Fibroblast of lung (primary cell): Measurements from ENCODE around the gene UBXN11.

Experiments
- CTCF ChIP-seq, 2 donors: IDR thresholded peaks in 1 of 2; conservative IDR thresholded peaks in 1 of 2; 1 replicate in 1 of 2; 2 replicates in 1 of 2; pipeline ENCODE4 v1.5.1; 2011 to 2012; ENCODE audit warnings: low read length in 2 of 2, control low read depth in 1 of 2, inconsistent platforms in 1 of 2, low read depth in 1 of 2, mild to moderate bottlenecking in 1 of 2
- EZH2 ChIP-seq: IDR thresholded peaks from 2 replicates; pipeline ENCODE4 v1.5.1; 2012; ENCODE audit warnings: low read length, control low read depth, mild to moderate bottlenecking; ENCODE audit errors: missing control alignments

DNA sequence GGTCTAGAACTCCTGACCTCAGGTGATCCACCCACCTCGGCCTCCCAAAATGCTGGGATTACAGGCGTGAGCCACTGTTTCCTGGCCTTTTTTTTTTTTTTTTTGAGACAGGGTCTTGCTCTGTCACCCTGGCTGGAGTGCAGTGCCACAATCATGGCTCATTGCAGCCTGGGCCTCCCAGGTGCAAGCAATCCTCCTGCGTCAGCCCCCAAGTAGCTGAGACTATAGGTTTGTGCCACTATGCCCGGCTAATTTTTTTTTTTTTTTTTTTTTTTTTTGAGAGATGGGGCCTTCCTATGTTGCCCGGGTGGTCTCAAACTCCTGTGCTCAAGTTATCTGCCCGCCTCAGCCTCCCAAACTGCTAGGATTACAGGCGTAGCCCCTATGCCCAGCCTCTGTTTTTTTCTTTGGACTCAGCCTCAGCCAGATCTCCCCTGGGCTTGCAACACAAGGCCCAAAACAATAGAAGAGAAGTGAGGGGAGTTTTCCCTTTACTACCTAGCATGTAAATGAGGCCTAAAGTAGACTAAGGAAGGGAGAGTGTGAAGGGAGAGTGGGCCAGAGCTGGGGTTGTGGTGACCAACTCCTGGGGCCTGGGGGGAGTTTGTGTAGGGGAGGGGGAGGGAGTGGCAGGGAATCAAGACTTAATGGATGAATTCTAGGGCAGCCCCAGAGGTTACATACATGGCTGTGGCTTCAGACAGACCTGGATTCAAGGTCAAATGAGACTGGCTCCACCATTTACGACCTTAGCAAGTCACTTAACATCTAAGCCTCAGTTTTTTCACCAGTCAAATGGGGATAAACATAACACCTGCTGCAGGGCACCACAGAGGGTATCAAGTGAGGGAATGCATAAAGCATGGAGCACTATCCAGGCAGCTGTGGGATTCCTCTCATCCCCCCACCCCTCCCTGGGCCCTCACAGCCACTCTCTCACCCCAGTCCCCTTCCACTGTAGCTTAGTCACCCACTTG, 9.7 kb upstream of the UBXN11 start:
- TF ChIP-seq CTCF (conservative IDR thresholded peaks at IDR 0.05 in 1 of 2, IDR thresholded peaks at IDR 0.05 in 1 of 2; ENCODE audit: low read depth in 1 of 2, low read length in 2 of 2) (no peak), EZH2 (no peak)
